GM18526 (cell line): ENCODE data around the gene EVA1A.

Source experiments
- POLR2A ChIP-seq: IDR thresholded peaks from 3 replicates; pipeline ENCODE4 v1.6.1; 2011; ENCODE audit not compliant: insufficient read length; ENCODE audit errors: extremely low read depth

The EVA1A gene

GRCh38 chr2:75558786-75559679, 1.7 kb downstream of the EVA1A start:
- no peak for TF ChIP-seq POLR2A

DNA sequence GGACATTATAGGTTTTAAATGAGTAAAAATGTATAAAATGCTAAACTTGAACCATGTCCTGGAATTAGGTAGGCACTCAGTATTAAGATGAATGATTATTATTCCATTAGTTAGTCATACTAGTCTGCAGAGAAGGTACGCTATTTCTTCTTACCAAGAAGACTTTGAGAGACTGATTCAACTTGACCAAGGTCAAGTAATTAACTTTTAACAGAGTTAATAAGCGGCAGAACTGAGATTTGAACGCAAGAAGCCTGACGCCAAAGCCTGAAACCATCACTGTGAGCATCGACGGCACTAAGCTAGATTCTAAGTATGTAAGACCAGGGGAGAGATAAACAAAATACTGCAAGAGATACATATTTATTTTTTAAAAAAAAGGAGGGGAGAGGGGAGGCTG, 2.6 kb downstream of the EVA1A start:
- TF ChIP-seq POLR2A: no peak

DNA sequence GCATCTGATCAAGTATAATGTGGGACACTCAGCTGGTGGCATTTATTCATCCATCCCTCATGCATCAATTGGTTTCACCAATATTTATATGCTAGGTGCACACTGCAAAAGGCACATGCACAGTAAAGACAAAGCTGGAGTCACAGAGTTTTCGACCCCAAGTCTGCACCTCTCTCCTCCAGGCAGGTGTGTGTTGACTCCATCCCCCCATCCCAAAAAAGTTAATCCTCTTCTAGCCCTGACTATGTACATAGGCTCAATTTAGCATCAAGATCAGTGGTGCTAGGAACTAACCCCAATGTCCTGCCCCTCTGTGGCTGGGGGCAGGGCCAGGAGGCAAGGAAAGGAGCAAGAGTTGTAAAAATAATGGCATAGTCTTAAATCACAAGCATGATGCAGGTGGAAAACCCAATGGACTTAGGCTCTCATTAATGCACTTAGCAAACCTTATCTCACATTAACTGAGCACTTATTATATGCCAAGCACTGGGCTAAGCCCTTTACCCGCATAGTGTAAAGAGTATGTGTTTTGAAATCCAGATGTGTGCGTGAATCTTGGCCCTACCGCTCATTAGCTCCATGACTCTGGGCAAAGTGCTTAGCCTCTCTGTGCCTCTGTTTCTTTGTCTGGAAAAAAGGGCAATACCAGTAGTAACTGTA, 3.1 kb downstream of the EVA1A start:
- TF ChIP-seq POLR2A: no peak

DNA sequence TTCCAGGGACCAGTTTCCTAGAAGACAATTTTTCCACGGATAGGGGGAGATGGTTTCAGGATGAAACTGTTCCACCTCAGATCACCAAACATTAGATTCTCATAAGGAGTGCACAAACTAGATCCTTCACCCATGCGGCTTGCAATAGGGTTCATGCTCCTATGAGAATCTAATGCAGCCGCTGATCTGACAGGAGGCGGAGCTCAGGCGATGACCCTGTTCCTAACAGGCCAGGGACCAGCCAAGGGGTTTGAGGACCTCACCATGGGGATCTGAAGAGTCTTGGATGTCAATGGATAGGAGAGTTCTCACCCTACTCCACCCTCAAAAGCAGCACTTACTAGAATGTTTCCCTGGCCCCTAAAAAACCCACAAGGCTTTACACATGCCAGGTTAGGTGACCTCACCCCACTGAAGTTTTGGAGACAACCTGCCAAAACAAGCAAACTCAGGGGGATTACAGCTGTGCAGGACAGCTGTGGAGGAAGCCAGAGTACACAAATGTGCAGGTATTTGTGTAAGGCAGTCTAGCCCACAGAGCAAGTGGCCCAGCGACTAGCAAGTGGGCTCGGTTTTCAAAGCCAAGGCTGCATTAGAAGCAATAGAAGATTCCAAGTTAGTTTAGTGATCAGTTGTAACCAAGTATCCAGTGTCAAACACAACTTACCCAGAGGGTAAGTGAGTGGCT, 3.9 kb downstream of the EVA1A start:
- no peak for TF ChIP-seq POLR2A

DNA sequence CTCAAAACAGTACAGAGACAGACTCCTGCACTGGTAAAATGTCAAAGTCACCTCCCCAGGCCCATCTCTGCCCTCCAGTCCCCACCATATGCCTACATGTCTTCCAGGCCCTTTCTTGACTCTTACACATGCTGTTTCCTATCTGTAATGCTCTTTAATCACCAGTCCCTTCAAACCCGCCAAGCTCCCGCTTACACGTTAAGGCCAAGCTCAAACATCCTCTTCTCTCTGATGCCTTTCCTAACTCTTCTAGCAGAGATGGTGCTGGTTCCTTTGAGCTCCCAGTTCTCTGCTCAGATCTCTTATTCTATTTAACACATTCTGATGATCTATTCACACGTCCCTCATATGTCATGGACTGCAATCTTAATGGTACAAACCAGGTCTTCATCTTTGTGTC, 5.0 kb downstream of the EVA1A start:
- TF ChIP-seq POLR2A: no peak

GRCh38 chr2:75553935-75554531, 6.7 kb downstream of the EVA1A start:
- TF ChIP-seq POLR2A: no peak

- TF ChIP-seq POLR2A: no peak
These were observed 8.5 kb downstream of the EVA1A start for GRCh38 chr2:75552222-75552621.

DNA sequence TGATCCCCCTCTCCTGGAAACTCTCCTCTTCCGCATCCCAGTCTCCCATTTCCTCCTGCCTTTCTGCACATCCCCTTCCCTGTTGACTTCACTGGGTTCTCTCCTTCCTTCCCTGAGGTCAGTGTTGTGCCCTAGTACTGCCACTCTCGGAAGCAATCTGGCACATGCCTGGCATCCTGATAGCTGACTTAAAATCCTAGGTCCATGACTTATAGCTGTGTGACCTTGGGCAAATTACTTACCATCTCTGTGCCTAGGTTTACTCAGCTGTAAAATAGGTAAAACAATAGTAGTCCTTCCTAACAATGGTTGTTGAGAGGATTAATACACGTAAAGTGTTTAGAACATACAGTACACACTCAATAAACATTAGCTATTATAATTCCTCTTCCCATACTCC, 9.3 kb downstream of the EVA1A start:
- no peak for TF ChIP-seq POLR2A

- no peak for TF ChIP-seq POLR2A
These were observed 11.1 kb downstream of the EVA1A start for GRCh38 chr2:75549401-75550253.

GRCh38 chr2:75548036-75548573, 12.6 kb downstream of the EVA1A start:
- TF ChIP-seq POLR2A: no peak

- no peak for TF ChIP-seq POLR2A
These were observed 13.2 kb downstream of the EVA1A start for GRCh38 chr2:75547345-75548035.

GRCh38 chr2:75545922-75546321, 14.8 kb downstream of the EVA1A start:
- TF ChIP-seq POLR2A: no peak

DNA sequence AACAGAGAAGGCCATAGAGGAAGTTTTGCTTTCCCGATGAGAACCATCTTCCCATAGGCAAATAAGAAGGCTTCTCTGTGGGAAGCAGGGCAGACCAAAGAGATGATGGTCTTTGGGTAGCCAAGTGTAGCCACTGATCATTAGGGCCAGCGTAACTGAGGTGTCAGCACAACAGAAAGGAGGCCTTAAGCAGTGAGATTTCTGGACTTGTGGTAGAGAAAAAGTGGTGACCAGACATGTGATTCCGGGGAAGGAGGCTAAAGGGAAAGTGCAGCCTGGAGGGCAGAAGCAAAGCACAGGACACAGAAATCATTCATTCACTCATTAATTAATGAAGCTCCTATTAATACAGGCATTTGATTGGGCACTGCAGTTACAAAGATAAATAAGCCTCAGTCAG, 15.4 kb downstream of the EVA1A start:
- no peak for TF ChIP-seq POLR2A

GRCh38 chr2:75543446-75543845, 17.3 kb downstream of the EVA1A start:
- no peak for TF ChIP-seq POLR2A

DNA sequence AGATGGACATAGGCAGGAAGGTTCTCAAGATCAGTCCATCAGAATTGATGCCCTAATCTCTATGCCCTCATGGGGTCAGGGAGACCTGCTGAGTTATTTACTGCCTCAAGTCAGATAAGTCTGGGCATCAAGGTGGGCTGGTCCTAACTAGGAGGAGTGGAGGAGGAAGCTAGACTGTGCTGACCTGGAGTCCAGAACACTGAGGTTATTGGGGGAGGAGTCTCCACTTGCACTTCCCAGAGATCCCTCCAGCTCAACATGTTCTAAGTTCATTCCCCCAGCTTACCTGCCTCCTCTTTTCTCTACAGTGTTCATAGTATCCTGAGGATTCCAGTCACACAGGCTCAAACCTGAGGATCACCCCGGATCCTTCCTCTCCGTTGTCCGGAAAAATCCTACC, 19.3 kb downstream of the EVA1A start:
- no peak for TF ChIP-seq POLR2A
